NB4 (cell line): ENCODE data around the gene DCUN1D1.

Source experiments
- DNase-seq: peaks from one replicate; pipeline ENCODE4 v3.0.0; 2010; ENCODE audit warnings: low read depth
- H3K4me3 ChIP-seq: one replicate; pipeline ENCODE4 v1.5.1; 2011; ENCODE audit warnings: mild to moderate bottlenecking, low read depth, low read length, moderate library complexity
- MYC ChIP-seq: IDR thresholded peaks from 2 replicates; pipeline ENCODE4 v1.6.1; 2011; ENCODE audit warnings: low read depth, low read length

Gene DCUN1D1

DNA sequence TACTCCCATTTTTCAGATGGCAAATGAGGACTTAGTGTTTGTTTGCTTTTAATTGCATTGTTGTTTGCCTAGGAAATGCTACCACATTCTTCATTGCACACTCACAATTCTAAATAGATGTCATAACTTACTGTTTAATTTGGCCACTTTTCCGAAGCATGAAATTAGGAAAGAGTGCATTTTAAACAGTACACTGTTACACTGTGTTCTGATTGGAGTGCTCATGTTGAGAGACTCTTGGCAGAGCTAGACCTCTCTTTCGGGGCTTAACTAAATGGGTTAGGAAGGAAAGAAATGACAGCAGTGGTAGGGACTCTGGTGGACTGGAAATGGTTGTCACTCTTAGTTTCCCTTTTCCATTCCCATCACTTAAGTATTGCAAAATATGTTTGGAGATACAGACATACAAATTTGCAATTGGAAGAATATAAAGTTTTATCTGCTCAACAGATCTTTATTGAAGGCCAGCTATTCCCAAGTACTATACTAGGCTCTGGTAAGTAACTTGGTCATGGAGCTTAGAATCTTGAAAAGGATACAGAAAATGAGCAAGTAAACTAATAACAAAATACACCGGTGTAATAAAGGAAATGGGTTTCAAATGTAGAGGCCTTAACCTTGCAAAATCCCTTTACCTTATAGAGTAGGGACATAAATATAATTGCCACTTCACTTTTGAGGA is 90.2 kb downstream of the DCUN1D1 start:
- no peak for TF ChIP-seq MYC
- no peak overlapping the region for H3K4me3 ChIP-seq
- no peak for DNase-seq
